Activated CD8-positive, alpha-beta memory T cell treated with anti-CD3 and anti-CD28 coated beads for 24 hours (primary cell): ENCODE data around the gene HHIPL2.

Experiments used
- DNase-seq: peaks from one replicate; pipeline ENCODE4 v3.0.0-alpha.2; 2020

HHIPL2 gene

GRCh38 chr1:222547944-222548671 lies at the start of gene HHIPL2:
TSS of gene HHIPL2 (minus strand) at chr1:222548104. CDS start at chr1:222548044, 60 bp downstream.
- no peak for DNase-seq

DNA sequence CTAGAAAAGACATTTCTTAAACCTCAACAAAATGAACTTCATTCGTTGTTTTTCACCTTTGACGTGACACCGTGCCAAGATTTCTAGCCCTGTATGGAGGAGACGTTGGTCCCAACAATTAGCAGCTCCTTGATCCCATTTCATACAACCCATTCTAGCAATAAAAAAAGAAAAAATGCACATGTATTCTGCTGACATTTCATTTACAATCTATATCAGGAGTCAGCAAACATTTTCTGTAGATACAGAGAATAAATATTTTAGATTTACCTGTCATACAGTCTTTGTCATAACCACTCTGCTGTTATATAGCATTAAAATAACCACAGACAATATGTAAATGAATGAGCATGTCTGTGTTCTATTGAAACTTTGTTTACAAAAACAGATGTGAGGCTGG lies 48.8 kb upstream of the HHIPL2 start:
- no peak for DNase-seq

GRCh38 chr1:222594789-222595188 lies 46.9 kb upstream of the HHIPL2 start:
- DNase-seq: no peak

GRCh38 chr1:222592171-222592570 lies 44.3 kb upstream of the HHIPL2 start:
- DNase-seq: no peak

GRCh38 chr1:222589462-222590302 lies 41.8 kb upstream of the HHIPL2 start, which contains the start of gene TAF1A:
TSS of gene TAF1A (minus strand) at chr1:222589933.
- peak; percentile 87 for DNase-seq

- DNase-seq: no peak
Observed at GRCh38 chr1:222588135-222588534, 40.2 kb upstream of the HHIPL2 start.

DNA sequence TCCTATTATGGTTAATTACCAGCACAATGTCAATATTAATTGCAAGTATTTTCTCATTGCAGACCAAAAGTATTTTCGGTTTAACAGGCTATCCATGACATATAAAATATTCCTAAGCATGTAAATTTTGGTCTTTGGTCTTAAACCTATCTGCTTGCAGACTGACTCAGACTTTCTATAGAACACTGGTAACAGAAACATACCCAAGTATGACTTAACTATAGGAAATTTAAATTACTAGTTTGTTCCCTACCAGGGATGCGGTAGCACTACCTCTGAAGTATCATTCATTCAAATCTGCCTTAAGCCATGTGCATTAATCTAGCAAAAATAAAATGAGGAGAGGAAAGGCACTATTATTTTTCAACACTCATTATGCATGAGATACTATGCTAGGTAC lies 38.9 kb upstream of the HHIPL2 start:
- DNase-seq: no peak

DNA sequence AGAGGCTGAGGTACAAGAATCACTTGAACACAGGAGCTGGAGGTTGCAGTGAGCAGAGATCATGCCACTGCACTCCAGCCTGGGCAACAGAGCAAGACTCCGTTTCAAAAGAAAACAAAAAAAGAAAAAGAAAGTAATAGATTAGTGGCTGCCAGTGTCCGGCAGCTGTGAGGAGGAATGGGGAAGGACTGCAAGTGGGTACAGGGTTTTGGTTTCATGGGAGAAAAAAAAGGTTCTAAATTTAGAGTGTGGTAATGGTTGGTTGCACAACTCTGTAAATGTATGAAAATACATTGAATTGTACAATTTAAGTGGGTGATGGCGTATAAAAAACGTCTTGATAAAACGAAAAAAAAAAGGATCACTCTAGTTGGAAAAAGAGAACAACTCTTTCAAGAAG lies 35.2 kb upstream of the HHIPL2 start:
- no peak for DNase-seq

DNA sequence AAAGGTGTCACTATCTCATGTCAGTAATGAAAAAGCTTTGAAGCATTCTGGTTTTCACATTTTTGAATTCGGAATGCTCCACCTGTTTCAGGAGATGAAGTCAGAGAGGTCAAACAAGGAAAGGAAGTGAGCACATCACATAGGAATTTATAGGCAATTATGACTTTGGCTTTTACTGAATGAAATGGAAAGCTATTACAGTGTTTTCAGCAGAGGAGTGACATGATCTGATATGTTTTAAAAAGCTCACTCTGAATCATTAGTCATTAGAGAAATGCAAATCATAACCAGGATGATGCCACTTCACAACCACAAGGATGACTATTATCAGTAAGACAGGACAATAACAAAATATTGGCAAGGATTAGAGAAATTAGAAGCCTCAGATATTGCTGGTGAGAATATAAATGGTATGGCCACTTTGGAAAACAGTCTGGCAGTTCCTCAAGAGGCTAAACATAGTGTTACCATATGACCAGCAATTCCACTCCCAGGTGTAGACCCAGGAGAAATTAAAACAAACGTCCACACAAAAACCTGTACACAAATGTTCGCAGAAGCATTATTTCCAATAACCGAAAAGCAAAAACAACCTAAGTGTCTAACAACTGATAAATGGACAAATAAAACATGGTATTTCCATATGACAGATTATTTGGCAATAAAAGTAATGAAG lies 34.3 kb upstream of the HHIPL2 start:
- no peak for DNase-seq

GRCh38 chr1:222579316-222579715 lies 31.4 kb upstream of the HHIPL2 start:
- no peak for DNase-seq

GRCh38 chr1:222570837-222571236 lies 22.9 kb upstream of the HHIPL2 start:
- DNase-seq: no peak

DNA sequence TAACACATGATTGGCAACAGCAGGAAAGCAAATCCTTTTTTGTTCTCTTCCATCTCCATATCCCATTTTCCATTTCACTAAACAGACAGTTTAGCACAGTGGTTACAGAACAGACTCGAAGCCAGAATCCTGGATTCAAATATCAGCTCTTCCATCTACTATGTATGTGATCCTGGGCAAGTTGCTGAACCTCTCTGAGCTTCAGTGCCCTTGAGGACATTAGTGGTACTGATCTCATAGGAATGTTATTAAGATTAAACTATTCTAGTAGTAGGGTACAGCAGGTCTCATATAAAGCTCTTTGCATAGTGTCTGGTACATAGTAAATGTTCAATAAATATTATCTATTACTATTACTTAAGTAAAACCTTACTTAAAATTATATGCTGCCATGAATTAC lies 13.8 kb upstream of the HHIPL2 start:
- no peak for DNase-seq

DNA sequence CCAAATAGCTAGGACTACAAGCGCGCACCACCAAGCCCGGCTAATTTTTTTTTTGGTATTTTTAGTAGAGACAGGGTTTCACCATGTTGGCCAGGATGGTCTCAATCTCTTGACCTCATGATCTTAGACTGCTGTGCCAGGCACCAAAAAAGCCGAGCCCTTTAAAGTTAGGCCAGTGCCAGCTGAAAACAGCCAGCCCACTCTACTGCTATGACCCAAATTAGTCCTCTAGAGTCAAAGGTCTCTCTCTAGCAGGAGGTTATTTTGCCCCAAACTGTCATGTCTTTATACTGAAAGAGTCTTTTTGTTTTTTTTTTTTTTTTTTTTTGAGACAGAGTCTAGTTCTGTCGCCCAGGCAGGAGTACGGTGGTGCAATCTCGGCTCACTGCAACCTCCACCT lies 9.7 kb upstream of the HHIPL2 start:
- DNase-seq: no peak

DNA sequence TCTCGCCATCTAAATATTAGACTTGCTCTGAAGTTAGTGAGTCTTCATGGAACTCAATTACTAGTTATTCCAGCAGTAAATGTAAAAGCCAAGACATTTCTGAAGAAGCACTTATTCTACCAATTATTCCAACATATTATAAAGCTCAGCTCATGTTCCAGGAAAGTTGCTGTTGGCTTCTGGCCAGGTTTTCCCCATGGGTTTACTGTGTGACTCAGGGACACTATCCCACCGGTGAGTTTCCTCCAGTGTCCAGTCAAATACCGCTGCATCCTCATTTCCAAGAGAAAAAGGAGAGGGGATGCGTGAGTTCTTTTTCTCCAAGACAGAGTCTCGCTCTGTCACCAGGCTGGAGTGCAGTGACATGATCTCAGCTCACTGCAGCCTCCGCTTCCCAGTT lies 9.2 kb upstream of the HHIPL2 start:
- DNase-seq: no peak

GRCh38 chr1:222555992-222556615 lies 8.2 kb upstream of the HHIPL2 start:
- no peak for DNase-seq

GRCh38 chr1:222554177-222554576 lies 6.3 kb upstream of the HHIPL2 start:
- DNase-seq: no peak

- DNase-seq: no peak
Observed at GRCh38 chr1:222552882-222553281, 5.0 kb upstream of the HHIPL2 start.

DNA sequence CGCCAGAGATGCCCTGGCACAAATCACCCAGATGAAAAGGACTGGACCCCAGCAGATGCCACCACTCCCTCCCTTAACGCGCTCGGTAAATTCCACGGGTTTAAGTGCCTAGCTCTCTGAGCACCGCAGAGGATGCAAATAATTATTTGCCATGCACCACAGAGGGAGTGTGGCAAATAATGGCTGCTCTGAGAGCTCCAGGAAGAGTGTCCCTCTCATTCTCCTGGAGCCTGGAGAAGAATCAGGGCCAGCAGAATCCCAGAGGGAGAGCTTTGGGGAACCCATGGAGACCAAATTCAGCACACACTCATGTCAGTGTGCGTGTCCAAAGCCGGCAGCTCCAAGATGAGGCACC lies 667 bp downstream of the HHIPL2 start:
- DNase-seq: no peak

DNA sequence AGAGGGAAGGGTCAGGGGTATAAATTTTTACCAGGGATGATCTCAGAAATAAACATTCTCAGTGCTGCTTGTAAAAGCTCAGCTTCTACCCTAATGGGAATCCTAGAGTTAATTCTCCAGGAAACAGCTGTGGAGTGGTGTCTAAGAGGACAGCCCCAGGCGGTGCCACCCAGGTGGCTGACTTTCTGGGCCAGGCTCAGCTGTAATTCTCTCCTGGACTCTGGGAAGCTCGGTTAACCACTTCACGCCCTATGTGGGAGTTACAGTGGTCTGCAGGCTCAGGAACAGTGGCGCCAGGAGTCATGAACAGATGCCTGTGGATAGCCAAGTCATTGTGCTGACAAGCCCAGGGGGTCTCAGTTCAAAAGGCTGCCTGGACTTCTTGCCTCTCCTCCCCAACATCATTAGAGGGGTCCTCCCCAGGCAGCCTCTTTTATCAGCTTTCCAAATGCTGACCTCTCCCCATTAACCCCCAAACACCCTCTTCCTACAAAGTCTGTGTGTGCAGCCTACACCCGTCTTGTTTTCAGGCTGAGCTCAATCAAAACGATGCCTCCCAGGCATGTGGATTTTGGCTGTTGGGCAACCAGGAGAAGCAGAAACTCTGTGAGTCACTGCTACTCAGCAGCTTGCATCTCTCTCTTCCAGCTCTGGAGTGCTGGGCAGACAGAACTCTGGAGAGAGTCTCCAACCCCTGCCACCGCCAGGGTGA lies 1.2 kb downstream of the HHIPL2 start:
- DNase-seq: no peak

DNA sequence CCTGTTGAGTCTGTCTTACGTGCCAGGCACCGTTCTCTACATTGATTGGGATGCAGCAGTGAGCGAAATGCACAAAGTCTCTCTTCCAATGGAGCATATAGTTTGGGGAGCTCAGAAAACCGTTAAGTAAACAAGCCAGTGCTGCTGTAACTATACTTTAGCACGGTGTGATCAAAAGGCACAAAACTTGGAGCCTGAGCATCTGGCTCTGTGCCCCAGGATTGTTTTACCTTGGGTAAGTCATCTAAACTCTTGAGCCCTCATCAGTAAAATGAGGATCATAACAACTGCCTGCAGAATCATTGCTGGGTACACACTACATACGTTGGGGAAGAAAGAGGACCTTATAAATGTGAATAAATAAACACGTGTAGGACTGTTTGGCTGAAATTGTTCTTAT lies 1.8 kb downstream of the HHIPL2 start:
- DNase-seq: no peak

- DNase-seq: no peak
Observed at GRCh38 chr1:222543817-222544216, 4.1 kb downstream of the HHIPL2 start.

DNA sequence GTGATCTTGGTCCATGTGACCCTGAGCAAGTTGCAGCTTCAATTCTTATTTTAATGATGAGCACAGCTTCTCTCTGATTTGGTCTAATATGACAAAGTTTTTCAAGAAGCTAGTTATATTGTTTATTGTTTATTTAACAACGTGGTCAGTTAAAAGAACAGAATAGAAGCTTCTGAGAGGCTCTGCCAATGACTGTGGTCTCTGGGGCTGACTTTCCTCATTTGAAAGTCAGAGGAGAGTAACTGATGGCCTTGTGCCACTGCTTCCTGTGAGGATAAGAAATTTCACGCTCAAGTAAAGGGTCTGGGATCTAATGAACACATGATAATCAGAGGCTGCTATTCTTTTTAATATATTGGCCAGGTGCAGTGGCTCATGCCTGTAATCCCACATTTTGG lies 7.3 kb downstream of the HHIPL2 start:
- DNase-seq: no peak
